Measurements from ENCODE around the gene FKBP6. TPM values are rescaled to one million over a fixed set of nuclear protein-coding genes. Genes with fewer than 3 reads are reported as not detected.

The FKBP6 gene
- total and polyA plus RNA-seq, 9 of the 15 experiments (the other 6 are each of a cell fraction or from before 2014, with no cell fraction given): not detected

DNA sequence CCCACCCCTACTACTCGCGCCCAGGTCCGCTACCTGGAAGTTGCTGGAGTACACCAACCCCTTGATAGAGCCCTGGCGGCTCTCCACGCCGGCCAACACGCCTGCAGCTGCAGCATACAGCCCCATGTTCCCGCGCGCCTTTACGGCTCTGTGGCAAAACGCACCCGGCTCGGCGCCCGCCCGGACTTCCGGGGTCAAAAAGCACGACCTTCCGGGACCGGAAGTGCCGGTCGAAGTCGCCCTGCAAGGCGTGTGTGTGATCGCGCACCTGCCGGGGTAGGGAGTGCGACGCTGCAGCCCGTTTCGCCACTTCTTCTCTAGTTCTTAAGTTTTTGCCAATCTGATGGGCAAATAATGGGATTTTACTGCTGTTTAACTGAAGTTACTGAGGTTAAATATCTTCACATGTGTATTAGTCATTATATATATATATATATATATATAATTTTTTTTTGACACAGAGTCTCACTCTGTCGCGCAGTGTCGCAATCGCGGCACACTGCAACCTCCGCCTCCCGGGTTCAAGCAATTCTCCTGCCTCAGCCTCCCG lies 19.2 kb upstream of the FKBP6 start, which contains the start of gene NSUN5:
Gene NSUN5 (minus strand): TSS at position 162 of the 550 bp plus-strand sequence. CDS start 36 bp downstream, at position 126.
- Histone ChIP-seq H2AFZ (ENCODE audit: low read depth, low read length) (peak within 1 kb of the TSS; percentile 82), H3K9me3 (replicated peaks; ENCODE audit: control insufficient read depth, insufficient read depth, low read depth, low read length) (no peaks in the 10 kb centered on the region), H3K27me3 (ENCODE audit: control insufficient read depth in 2 of 2, insufficient read depth in 2 of 2, low read length in 2 of 2) (no peaks in the 10 kb centered on the region), H3K4me1 (replicated peaks in 1 of 2; ENCODE audit: control insufficient read depth in 2 of 2, insufficient read depth in 2 of 2, low read length in 2 of 2) (peaks cover 4 to 24% of the 10 kb centered on the region in 2 experiments; a peak in 4 of 5 replicates), H3K4me2 (ENCODE audit: insufficient read depth, low read length) (peak within 1 kb of the TSS; percentile 94), H3K4me3 (peak within 1 kb of the TSS; percentile 88), H3K79me2 (ENCODE audit: control insufficient read depth, insufficient read depth, low read length) (peaks cover 26% of the 10 kb centered on the region), H3K36me3 (ENCODE audit: control insufficient read depth, insufficient read depth, low read length) (peaks cover 36% of the 10 kb centered on the region; the same call in 2 of the 3 replicates), H3K9ac (ENCODE audit: insufficient read depth in 1 of 2, low read depth in 2 of 2, low read length in 2 of 2) (peak within 1 kb of the TSS; percentile 80 to 99), H3K27ac (ENCODE audit: extremely low read depth, low read depth, low read length) (peak within 1 kb of the TSS; percentile 47), H3K9me1 (ENCODE audit: control insufficient read depth, insufficient read depth, low read length) (no peaks in the 10 kb centered on the region), H4K20me1 (replicated peaks; ENCODE audit: control insufficient read depth, insufficient read depth, low read length) (no peaks in the 10 kb centered on the region)
- no TSS peak for BruUV-seq (replicated peaks)
- FAIRE-seq (peak; percentile 86), DNase-seq (ENCODE audit: extremely low read depth in 1 of 4, low spot score in 3 of 4) (peak; percentile 95 to 97 (median 96)), ATAC-seq (peak; percentile 98)
- intact Hi-C loops (cut with micrococcal nuclease): no loop called here
- CTCF ChIA-PET (ENCODE audit: low intra/inter-chr PET ratio): interaction anchor here (0.5 kb wide), 1 partner anchor 28 kb away, joined by 3 read pairs; no protein-coding TSS in a partner anchor
- POLR2A ChIA-PET: interaction anchor here (0.5 to 1.0 kb wide), 4 partner anchors 9 to 1041 kb away, joined by 3 read pairs; no protein-coding TSS in a partner anchor
- WGBS (ENCODE audit: insufficient coverage, low coverage, missing lambda C conversion rate): 11% methylated on average over 37 of the region's 40 CpGs
- in situ Hi-C loops (cut with MboI): no loop called here
- TF ChIP-seq, protein P1, sequence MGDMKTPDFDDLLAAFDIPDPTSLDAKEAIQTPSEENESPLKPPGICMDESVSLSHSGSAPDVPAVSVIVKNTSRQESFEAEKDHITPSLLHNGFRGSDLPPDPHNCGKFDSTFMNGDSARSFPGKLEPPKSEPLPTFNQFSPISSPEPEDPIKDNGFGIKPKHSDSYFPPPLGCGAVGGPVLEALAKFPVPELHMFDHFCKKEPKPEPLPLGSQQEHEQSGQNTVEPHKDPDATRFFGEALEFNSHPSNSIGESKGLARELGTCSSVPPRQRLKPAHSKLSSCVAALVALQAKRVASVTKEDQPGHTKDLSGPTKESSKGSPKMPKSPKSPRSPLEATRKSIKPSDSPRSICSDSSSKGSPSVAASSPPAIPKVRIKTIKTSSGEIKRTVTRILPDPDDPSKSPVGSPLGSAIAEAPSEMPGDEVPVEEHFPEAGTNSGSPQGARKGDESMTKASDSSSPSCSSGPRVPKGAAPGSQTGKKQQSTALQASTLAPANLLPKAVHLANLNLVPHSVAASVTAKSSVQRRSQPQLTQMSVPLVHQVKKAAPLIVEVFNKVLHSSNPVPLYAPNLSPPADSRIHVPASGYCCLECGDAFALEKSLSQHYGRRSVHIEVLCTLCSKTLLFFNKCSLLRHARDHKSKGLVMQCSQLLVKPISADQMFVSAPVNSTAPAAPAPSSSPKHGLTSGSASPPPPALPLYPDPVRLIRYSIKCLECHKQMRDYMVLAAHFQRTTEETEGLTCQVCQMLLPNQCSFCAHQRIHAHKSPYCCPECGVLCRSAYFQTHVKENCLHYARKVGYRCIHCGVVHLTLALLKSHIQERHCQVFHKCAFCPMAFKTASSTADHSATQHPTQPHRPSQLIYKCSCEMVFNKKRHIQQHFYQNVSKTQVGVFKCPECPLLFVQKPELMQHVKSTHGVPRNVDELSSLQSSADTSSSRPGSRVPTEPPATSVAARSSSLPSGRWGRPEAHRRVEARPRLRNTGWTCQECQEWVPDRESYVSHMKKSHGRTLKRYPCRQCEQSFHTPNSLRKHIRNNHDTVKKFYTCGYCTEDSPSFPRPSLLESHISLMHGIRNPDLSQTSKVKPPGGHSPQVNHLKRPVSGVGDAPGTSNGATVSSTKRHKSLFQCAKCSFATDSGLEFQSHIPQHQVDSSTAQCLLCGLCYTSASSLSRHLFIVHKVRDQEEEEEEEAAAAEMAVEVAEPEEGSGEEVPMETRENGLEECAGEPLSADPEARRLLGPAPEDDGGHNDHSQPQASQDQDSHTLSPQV (IDR thresholded peaks at IDR 0.05): peak; percentile 88
- TF ChIP-seq, protein P2, sequence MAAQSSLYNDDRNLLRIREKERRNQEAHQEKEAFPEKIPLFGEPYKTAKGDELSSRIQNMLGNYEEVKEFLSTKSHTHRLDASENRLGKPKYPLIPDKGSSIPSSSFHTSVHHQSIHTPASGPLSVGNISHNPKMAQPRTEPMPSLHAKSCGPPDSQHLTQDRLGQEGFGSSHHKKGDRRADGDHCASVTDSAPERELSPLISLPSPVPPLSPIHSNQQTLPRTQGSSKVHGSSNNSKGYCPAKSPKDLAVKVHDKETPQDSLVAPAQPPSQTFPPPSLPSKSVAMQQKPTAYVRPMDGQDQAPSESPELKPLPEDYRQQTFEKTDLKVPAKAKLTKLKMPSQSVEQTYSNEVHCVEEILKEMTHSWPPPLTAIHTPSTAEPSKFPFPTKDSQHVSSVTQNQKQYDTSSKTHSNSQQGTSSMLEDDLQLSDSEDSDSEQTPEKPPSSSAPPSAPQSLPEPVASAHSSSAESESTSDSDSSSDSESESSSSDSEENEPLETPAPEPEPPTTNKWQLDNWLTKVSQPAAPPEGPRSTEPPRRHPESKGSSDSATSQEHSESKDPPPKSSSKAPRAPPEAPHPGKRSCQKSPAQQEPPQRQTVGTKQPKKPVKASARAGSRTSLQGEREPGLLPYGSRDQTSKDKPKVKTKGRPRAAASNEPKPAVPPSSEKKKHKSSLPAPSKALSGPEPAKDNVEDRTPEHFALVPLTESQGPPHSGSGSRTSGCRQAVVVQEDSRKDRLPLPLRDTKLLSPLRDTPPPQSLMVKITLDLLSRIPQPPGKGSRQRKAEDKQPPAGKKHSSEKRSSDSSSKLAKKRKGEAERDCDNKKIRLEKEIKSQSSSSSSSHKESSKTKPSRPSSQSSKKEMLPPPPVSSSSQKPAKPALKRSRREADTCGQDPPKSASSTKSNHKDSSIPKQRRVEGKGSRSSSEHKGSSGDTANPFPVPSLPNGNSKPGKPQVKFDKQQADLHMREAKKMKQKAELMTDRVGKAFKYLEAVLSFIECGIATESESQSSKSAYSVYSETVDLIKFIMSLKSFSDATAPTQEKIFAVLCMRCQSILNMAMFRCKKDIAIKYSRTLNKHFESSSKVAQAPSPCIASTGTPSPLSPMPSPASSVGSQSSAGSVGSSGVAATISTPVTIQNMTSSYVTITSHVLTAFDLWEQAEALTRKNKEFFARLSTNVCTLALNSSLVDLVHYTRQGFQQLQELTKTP (IDR thresholded peaks at IDR 0.05; ENCODE audit: low read depth in 1 of 2, partially characterized antibody in 2 of 2): no peak
- TF ChIP-seq MTA2 (IDR thresholded peaks at IDR 0.05; ENCODE audit: low read depth) (no peak), CAMTA2 (CRISPR knock-in tag; conservative IDR thresholded peaks at IDR 0.05) (no peak), CEBPG (CRISPR knock-in tag; IDR thresholded peaks at IDR 0.05) (no peak; the same call in 1 of the 2 replicates), CEBPG (tag; conservative IDR thresholded peaks at IDR 0.05 in 1 of 2, IDR thresholded peaks at IDR 0.05 in 1 of 2) (0 out of 4 replicates have a peak, but pooled peaks of 1 of the 2 experiments have one; percentile 35), RNF2 (IDR thresholded peaks at IDR 0.05) (peak; percentile 94), ZNF766 (CRISPR knock-in tag; conservative IDR thresholded peaks at IDR 0.05) (0 out of 2 replicates have a peak, but pooled peaks have one; percentile 45), ZNF354B (CRISPR knock-in tag; IDR thresholded peaks at IDR 0.05) (no peak)
- TF ChIP-seq, protein P3, sequence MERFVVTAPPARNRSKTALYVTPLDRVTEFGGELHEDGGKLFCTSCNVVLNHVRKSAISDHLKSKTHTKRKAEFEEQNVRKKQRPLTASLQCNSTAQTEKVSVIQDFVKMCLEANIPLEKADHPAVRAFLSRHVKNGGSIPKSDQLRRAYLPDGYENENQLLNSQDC (CRISPR knock-in tag; IDR thresholded peaks at IDR 0.05): no peak
- TF ChIP-seq, protein P4, sequence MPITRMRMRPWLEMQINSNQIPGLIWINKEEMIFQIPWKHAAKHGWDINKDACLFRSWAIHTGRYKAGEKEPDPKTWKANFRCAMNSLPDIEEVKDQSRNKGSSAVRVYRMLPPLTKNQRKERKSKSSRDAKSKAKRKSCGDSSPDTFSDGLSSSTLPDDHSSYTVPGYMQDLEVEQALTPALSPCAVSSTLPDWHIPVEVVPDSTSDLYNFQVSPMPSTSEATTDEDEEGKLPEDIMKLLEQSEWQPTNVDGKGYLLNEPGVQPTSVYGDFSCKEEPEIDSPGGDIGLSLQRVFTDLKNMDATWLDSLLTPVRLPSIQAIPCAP (CRISPR knock-in tag; IDR thresholded peaks at IDR 0.05; ENCODE audit: borderline replicate concordance): no peak
